HL-60 (cell line): ENCODE data around the gene SLK.

ENCODE experiments used
- DNase-seq, 2 experiments: peaks; one replicate each; pipeline ENCODE4 v3.0.0-alpha.2; 2010 to 2020; ENCODE audit warnings: low read depth in 1 of 2, low spot score in 1 of 2
- H3K27ac ChIP-seq: fragments of 250-450 bp; sonication (Bioruptor Pico); replicated peaks from 2 replicates; pipeline ENCODE4 v1.5.1; 2020; ENCODE audit warnings: mild to moderate bottlenecking, moderate library complexity
- H3K27me3 ChIP-seq: fragments of 250-450 bp; sonication (Bioruptor Pico); 2 replicates; pipeline ENCODE4 v1.5.1; 2021; ENCODE audit warnings: mild to moderate bottlenecking, moderate library complexity; ENCODE audit not compliant: insufficient read depth, poor library complexity, severe bottlenecking
- H3K4me3 ChIP-seq: replicated peaks from 2 replicates; pipeline ENCODE4 v1.5.1; 2011; ENCODE audit warnings: mild to moderate bottlenecking, control low read depth, low read length; ENCODE audit not compliant: insufficient read depth
- CTCF ChIP-seq: IDR thresholded peaks from one replicate; pipeline ENCODE4 v1.5.1; 2011; ENCODE audit warnings: low read length, control low read depth, inconsistent platforms; ENCODE audit not compliant: insufficient read depth
- GABPA ChIP-seq: IDR thresholded peaks from 2 replicates; pipeline ENCODE4 v1.6.1; 2012; ENCODE audit warnings: low read depth
- POLR2AphosphoS5 ChIP-seq: IDR thresholded peaks from 2 replicates; pipeline ENCODE4 v1.6.1; 2012; ENCODE audit warnings: low read depth
- REST ChIP-seq: IDR thresholded peaks from 2 replicates; pipeline ENCODE4 v1.6.1; 2012; ENCODE audit warnings: low read depth; ENCODE audit not compliant: insufficient replicate concordance
- SPI1 ChIP-seq: IDR thresholded peaks from 2 replicates; pipeline ENCODE4 v1.6.1; 2012; ENCODE audit warnings: low read depth, mild to moderate bottlenecking, borderline replicate concordance

SLK gene

GRCh38 chr10:104018471-104018870 is 51.5 kb downstream of the SLK start:
- H3K27ac ChIP-seq: no peak overlapping the region
- no peak for DNase-seq
- TF ChIP-seq GABPA: no peak
- TF ChIP-seq CTCF: no peak
- TF ChIP-seq REST: no peak
- TF ChIP-seq SPI1: no peak
- no peak for TF ChIP-seq POLR2AphosphoS5
- H3K4me3 ChIP-seq: no peak overlapping the region
- no peaks in the 10 kb centered on the region for H3K27me3 ChIP-seq

GRCh38 chr10:104020020-104020419 is 53.1 kb downstream of the SLK start:
- H3K27ac ChIP-seq: no peak overlapping the region
- TF ChIP-seq GABPA (no peak), POLR2AphosphoS5 (no peak), CTCF (no peak), REST (no peak), SPI1 (no peak)
- no peak for DNase-seq
- H3K27me3 ChIP-seq: no peaks in the 10 kb centered on the region
- H3K4me3 ChIP-seq: no peak overlapping the region

GRCh38 chr10:104021246-104021645 is 54.3 kb downstream of the SLK start:
- no peak for DNase-seq
- Histone ChIP-seq H3K4me3 (no peak overlapping the region), H3K27me3 (no peaks in the 10 kb centered on the region), H3K27ac (no peak overlapping the region)
- TF ChIP-seq SPI1 (no peak), REST (no peak), CTCF (no peak), POLR2AphosphoS5 (no peak), GABPA (no peak)
